Thoracic aorta (tissue), 2 donors: ENCODE data around the gene CNNM1. TPM values are rescaled to one million over a fixed set of nuclear protein-coding genes. Genes with fewer than 3 reads are reported as not detected.

Experiments
- ATAC-seq: fragments of 150-250 bp; one replicate; pipeline ENCODE4 v1.8.0; 2017; ENCODE audit warnings: low read depth; ENCODE audit not compliant: insufficient number of reproducible peaks, low FRiP score
- DNase-seq: peaks from one replicate; pipeline ENCODE4 v3.0.0-alpha.2; 2020; ENCODE audit warnings: low spot score
- H3K27ac ChIP-seq, 2 donors: fragments of 200-600 bp; sonication (generic); 1 replicate in 1 of 2; 2 replicates in 1 of 2; pipeline ENCODE4 v1.5.1; 2016; ENCODE audit warnings: mild to moderate bottlenecking in 2 of 2, moderate library complexity in 2 of 2
- H3K27me3 ChIP-seq: fragments of 200-600 bp; sonication (generic); replicated peaks from 2 replicates; pipeline ENCODE4 v1.6.0; 2016; ENCODE audit warnings: mild to moderate bottlenecking; ENCODE audit not compliant: insufficient read depth
- H3K36me3 ChIP-seq: fragments of 200-600 bp; sonication (generic); one replicate; pipeline ENCODE4 v1.5.1; 2016
- H3K4me1 ChIP-seq, 2 donors: fragments of 200-600 bp; sonication (generic); 1 replicate in 1 of 2; 2 replicates in 1 of 2; pipeline versions ENCODE4 v1.5.1 to v1.6.0; 2016; ENCODE audit warnings: low read depth in 2 of 2, mild to moderate bottlenecking in 1 of 2; ENCODE audit not compliant: control insufficient read depth in 1 of 2
- H3K4me3 ChIP-seq: fragments of 200-600 bp; sonication (generic); 2 replicates; pipeline ENCODE4 v1.5.1; 2016; ENCODE audit warnings: mild to moderate bottlenecking
- H3K9me3 ChIP-seq: fragments of 200-600 bp; sonication (generic); 2 replicates; pipeline ENCODE4 v1.5.1; 2016
- CTCF ChIP-seq: fragments of 200-600 bp; sonication (generic); IDR thresholded peaks from one replicate; pipeline ENCODE4 v1.5.1; 2019; ENCODE audit warnings: antibody characterized with exemption
- total RNA-seq, 2 donors: library from RNA; depleted of rRNA; stranded (reverse); fragments of >200 nt; gene quantifications; one replicate each; pipeline versions ENCODE4 v1.1.0 to v1.2.3, GENCODE V29; 2016

CNNM1 gene
- total RNA-seq, result under 1 TPM; 0.35 to 0.68 TPM

GRCh38 chr10:99329304-99329553 is at the start of gene CNNM1:
Gene CNNM1, plus strand, starts transcription at chr10:99329356. Its CDS starts 32 bp downstream, at chr10:99329388.
- no peaks in the 10 kb centered on the region for H3K27me3 ChIP-seq
- DNase-seq (no peak), ATAC-seq (no peak)

GRCh38 chr10:99279626-99280111 is 49.5 kb upstream of the CNNM1 start:
- H3K27me3 ChIP-seq, result no peaks in the 10 kb centered on the region
- no peak for TF ChIP-seq CTCF
- no peaks in the 10 kb centered on the region for H3K36me3 ChIP-seq
- no peak for DNase-seq
- no peak for ATAC-seq
- no peak overlapping the region for H3K27ac ChIP-seq
- no peaks in the 10 kb centered on the region for H3K9me3 ChIP-seq
- no peaks in the 10 kb centered on the region for H3K4me1 ChIP-seq
- no peak overlapping the region for H3K4me3 ChIP-seq

More at GRCh38 chr10:99329304-99329553, at the start of gene CNNM1:
- Histone ChIP-seq H3K4me1 (peaks cover 8 to 10% of the 10 kb centered on the region in 2 donors), H3K27ac (no peak within 1 kb of the TSS), H3K4me3 (peak within 1 kb of the TSS; percentile 76), H3K36me3 (no peaks in the 10 kb centered on the region), H3K9me3 (no peaks in the 10 kb centered on the region)
- no peak for TF ChIP-seq CTCF

GRCh38 chr10:99280472-99280871 is 48.7 kb upstream of the CNNM1 start:
- ATAC-seq, result no peak
- Histone ChIP-seq H3K4me3 (no peak overlapping the region), H3K9me3 (no peaks in the 10 kb centered on the region), H3K27ac (no peak overlapping the region), H3K36me3 (no peaks in the 10 kb centered on the region), H3K4me1 (no peaks in the 10 kb centered on the region), H3K27me3 (no peaks in the 10 kb centered on the region)
- DNase-seq, result no peak
- no peak for TF ChIP-seq CTCF

- ATAC-seq (no peak), DNase-seq (no peak)
- TF ChIP-seq CTCF, result no peak
- no peaks in the 10 kb centered on the region for H3K4me1 ChIP-seq
- no peaks in the 10 kb centered on the region for H3K36me3 ChIP-seq
- no peaks in the 10 kb centered on the region for H3K9me3 ChIP-seq
- no peak overlapping the region for H3K27ac ChIP-seq
- H3K27me3 ChIP-seq, result no peaks in the 10 kb centered on the region
- H3K4me3 ChIP-seq, result no peak overlapping the region
Observed at GRCh38 chr10:99285881-99286280, 43.3 kb upstream of the CNNM1 start.

- H3K27ac ChIP-seq, result no peak overlapping the region
- H3K9me3 ChIP-seq, result no peaks in the 10 kb centered on the region
- no peaks in the 10 kb centered on the region for H3K36me3 ChIP-seq
- ATAC-seq (no peak), DNase-seq (no peak)
- no peaks in the 10 kb centered on the region for H3K27me3 ChIP-seq
- no peak for TF ChIP-seq CTCF
- peaks cover 0 to 5% of the 10 kb centered on the region in 2 donors for H3K4me1 ChIP-seq
- H3K4me3 ChIP-seq, result no peak overlapping the region
Observed at GRCh38 chr10:99290306-99290705, 38.9 kb upstream of the CNNM1 start.
